Spinal cord (tissue), 10 donors: Measurements from ENCODE around the gene RIPOR1. TPM values are rescaled to one million over a fixed set of nuclear protein-coding genes. Genes with fewer than 3 reads are reported as not detected.

Experiments
- DNase-seq, 6 donors: peaks; one replicate each; pipeline versions ENCODE4 v3.0.0 to v3.0.0-alpha.2; 2013 to 2015; ENCODE audit warnings: low spot score in 6 of 6, low read depth in 4 of 6
- H3K27ac ChIP-seq: one replicate; pipeline ENCODE4 v1.5.1; 2013; ENCODE audit warnings: low read depth, low read length, control low read depth
- H3K27me3 ChIP-seq: one replicate; pipeline ENCODE4 v1.6.1; 2013; ENCODE audit warnings: low read length; ENCODE audit not compliant: control insufficient read depth, insufficient read depth
- H3K36me3 ChIP-seq: one replicate; pipeline ENCODE4 v1.6.1; 2013; ENCODE audit warnings: low read length; ENCODE audit not compliant: control insufficient read depth, insufficient read depth
- H3K4me1 ChIP-seq: one replicate; pipeline ENCODE4 v1.6.1; 2013; ENCODE audit warnings: low read length; ENCODE audit not compliant: control insufficient read depth, insufficient read depth
- H3K4me3 ChIP-seq: one replicate; pipeline ENCODE4 v1.5.1; 2013; ENCODE audit warnings: low read depth, low read length, control low read depth
- H3K9me3 ChIP-seq: one replicate; pipeline ENCODE4 v1.6.1; 2013; ENCODE audit warnings: low read length; ENCODE audit not compliant: control insufficient read depth, insufficient read depth
- WGBS: methylation state at CpG from one replicate; pipeline ENCODE4 v1.1.5; 2013; ENCODE audit warnings: missing lambda C conversion rate; ENCODE audit not compliant: insufficient coverage; 5-methylcytosine and 5-hydroxymethylcytosine counted together
- long read RNA-seq, 4 donors: transcript quantifications; one replicate each; lab custom pipeline, GENCODE V29; 2026
- polyA plus RNA-seq, 2 donors: library from polyadenylated mRNA; unstranded; fragments of 120-200 nt; gene quantifications; one replicate each; pipeline ENCODE4 v1.2.1, GENCODE V29; 2013; ENCODE audit not compliant: insufficient read length in 2 of 2
- total RNA-seq, 2 donors: library from RNA; depleted of rRNA in 1 of 2; stranded (reverse); fragments of 120-200 nt in 1 of 2; fragments of >200 nt in 1 of 2; gene quantifications; one replicate each; pipeline versions ENCODE4 v1.2.3 to v1.2.4, GENCODE V29; 2013 to 2014
- donor health status: healthy.

RIPOR1 gene, protein sequence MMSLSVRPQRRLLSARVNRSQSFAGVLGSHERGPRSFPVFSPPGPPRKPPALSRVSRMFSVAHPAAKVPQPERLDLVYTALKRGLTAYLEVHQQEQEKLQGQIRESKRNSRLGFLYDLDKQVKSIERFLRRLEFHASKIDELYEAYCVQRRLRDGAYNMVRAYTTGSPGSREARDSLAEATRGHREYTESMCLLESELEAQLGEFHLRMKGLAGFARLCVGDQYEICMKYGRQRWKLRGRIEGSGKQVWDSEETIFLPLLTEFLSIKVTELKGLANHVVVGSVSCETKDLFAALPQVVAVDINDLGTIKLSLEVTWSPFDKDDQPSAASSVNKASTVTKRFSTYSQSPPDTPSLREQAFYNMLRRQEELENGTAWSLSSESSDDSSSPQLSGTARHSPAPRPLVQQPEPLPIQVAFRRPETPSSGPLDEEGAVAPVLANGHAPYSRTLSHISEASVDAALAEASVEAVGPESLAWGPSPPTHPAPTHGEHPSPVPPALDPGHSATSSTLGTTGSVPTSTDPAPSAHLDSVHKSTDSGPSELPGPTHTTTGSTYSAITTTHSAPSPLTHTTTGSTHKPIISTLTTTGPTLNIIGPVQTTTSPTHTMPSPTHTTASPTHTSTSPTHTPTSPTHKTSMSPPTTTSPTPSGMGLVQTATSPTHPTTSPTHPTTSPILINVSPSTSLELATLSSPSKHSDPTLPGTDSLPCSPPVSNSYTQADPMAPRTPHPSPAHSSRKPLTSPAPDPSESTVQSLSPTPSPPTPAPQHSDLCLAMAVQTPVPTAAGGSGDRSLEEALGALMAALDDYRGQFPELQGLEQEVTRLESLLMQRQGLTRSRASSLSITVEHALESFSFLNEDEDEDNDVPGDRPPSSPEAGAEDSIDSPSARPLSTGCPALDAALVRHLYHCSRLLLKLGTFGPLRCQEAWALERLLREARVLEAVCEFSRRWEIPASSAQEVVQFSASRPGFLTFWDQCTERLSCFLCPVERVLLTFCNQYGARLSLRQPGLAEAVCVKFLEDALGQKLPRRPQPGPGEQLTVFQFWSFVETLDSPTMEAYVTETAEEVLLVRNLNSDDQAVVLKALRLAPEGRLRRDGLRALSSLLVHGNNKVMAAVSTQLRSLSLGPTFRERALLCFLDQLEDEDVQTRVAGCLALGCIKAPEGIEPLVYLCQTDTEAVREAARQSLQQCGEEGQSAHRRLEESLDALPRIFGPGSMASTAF
- total RNA-seq (10 to 100 TPM; 33.1 to 46.3 TPM), polyA plus RNA-seq (100 to 1,000 TPM in 1 of 2 donors, 10 to 100 TPM in 1; 80.3 to 105 TPM)
- long read RNA-seq, donor 1, partial matches to known transcripts: 30 of 31 reads
- long read RNA-seq, donor 1, other reads (novel, unspliced or antisense): 0 of 31 reads
- long read RNA-seq, donor 2: 0 reads
- long read RNA-seq, donor 3, partial matches to known transcripts: 12 of 13 reads
- long read RNA-seq, donor 3, other reads (novel, unspliced or antisense): 0 of 13 reads
- long read RNA-seq, donor 4, partial matches to known transcripts: 0 of 1 reads
- long read RNA-seq, donor 4, other reads (novel, unspliced or antisense): 0 of 1 reads

DNA sequence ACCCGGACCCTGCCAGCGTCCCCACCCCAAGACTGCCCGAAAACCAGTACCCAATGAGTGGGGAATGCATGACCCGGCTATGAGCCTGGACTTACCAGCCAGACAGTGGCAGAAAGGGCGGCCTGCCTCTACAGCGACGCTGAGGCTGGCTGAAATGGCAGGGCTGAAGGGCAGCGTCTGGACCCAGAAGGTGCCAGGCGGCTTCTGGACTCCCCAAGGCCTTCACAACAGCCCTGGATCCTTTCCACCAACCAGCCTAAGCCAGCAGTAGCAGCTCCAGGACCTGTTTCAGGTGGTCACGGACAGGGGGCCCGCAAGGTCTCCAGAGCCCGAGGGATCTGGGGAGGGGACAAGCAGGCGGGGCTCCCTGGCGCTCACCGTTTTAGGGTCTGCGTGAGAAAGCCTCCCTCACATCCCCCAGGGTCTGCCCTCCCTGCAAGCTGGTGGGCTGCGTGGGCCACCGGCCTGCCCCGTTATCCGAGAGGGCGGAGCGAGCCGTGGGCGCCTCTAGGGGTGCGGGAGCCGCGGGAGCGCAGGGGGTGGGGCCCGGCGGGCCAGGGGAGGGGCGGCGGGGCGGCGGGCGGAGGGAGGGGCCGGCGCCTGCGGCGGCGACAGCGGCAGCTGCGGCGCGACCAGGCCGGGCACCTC is at the start of gene RIPOR1:
Gene RIPOR1, plus strand, starts transcription at position 608 of the 648 bp plus-strand sequence. CDS start 9,618 bp downstream, outside the sequence.
- H3K27me3 ChIP-seq: no peaks in the 10 kb centered on the region
- H3K27ac ChIP-seq: peak within 1 kb of the TSS; percentile 67
- DNase-seq: peak in 2 of 6 donors; percentile 79 to 80
- peaks cover 32% of the 10 kb centered on the region for H3K4me1 ChIP-seq
- H3K4me3 ChIP-seq: peak within 1 kb of the TSS; percentile 72
- H3K36me3 ChIP-seq: peaks cover 2% of the 10 kb centered on the region
- WGBS: 15% methylated on average over 42 of the region's 45 CpGs
- H3K9me3 ChIP-seq: no peaks in the 10 kb centered on the region

DNA sequence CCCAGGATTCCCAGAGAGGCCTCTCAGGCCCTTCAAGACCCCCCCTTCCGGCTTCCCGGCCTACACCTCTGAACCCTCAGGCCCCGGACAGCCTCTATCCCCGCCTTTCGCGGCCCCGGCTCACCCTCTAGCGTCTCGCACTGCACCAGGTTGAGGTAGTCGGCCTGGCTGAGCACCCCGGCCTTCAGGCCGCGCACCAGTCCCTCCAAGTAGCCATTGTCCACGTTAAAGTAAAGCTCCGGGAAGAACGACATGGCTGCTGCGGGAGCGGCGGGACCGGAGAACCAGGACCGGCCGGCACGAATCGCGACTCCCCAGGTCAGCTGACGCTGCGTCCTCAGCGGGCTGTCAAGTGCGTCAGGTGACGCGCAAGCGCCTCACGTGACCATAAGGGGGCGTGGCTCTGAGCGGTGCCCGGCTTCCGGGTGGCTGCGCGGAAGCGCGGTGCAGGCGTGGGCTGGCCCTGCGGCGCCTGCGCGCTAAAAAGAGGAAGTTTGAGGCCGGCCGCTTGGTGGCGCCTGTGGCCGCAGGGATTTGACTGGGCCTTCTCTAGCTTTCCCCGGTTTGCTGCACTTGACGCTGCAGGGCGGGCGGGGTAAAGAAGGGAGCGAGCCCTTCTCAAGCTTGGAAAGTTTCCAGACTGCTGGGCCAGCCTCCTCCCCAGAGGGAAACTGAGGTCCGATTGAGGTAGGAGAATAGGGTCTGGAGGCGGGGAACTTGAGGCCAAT is 47.6 kb upstream of the RIPOR1 start, which contains the start of gene ATP6V0D1:
Gene ATP6V0D1, minus strand, starts transcription at position 325 of the 728 bp plus-strand sequence. Its CDS starts 71 bp downstream, at position 254.
- Histone ChIP-seq H3K36me3 (peaks cover 30% of the 10 kb centered on the region), H3K9me3 (no peaks in the 10 kb centered on the region), H3K4me1 (peaks cover 38% of the 10 kb centered on the region), H3K27ac (peak within 1 kb of the TSS; percentile 91), H3K4me3 (peak within 1 kb of the TSS; percentile 94), H3K27me3 (no peaks in the 10 kb centered on the region)
- DNase-seq: peak; percentile 96 to 99 (median 98)
- 0% methylated on average over 56 of the region's 57 CpGs for WGBS

DNA sequence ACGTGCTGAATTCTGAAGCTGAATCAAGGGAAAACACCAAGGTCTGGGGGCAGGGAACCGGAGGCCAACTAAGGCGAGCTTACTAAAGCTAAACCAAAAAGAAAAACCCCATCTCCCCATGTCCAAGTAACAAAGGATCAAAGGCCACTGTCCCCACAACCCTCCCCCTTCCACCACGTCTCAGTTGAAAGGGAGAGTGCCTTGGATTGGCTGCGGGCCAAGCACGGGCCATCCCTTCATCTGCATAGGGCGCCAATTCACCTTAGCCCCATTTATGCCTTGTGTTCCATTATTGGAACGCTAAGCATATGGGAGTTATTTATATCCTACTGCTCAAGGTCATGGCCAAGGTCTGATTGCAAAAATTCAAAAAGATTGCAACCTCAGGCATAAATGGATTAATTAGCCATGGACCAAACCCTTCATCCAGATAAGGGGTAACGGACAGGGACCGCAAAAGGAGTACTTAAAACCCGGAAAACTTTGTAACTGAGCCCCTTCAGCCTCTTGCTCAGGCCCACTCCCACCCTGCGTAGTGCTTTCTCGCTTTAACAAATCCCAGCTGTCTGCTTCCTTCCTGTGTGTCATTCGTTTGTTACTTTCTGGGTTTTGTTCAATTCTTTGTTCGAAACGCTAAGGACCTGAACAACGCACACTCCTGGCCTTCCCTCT is 46.9 kb upstream of the RIPOR1 start:
- Histone ChIP-seq H3K9me3 (no peaks in the 10 kb centered on the region), H3K27me3 (no peaks in the 10 kb centered on the region), H3K4me3 (peak overlapping the region; percentile 94), H3K27ac (peak overlapping the region; percentile 91), H3K4me1 (peaks cover 38% of the 10 kb centered on the region), H3K36me3 (peaks cover 34% of the 10 kb centered on the region)
- DNase-seq: peak in 3 of 6 donors; percentile 24 to 40 (median 31)
- 17% methylated on average over 13 of the region's 17 CpGs for WGBS

DNA sequence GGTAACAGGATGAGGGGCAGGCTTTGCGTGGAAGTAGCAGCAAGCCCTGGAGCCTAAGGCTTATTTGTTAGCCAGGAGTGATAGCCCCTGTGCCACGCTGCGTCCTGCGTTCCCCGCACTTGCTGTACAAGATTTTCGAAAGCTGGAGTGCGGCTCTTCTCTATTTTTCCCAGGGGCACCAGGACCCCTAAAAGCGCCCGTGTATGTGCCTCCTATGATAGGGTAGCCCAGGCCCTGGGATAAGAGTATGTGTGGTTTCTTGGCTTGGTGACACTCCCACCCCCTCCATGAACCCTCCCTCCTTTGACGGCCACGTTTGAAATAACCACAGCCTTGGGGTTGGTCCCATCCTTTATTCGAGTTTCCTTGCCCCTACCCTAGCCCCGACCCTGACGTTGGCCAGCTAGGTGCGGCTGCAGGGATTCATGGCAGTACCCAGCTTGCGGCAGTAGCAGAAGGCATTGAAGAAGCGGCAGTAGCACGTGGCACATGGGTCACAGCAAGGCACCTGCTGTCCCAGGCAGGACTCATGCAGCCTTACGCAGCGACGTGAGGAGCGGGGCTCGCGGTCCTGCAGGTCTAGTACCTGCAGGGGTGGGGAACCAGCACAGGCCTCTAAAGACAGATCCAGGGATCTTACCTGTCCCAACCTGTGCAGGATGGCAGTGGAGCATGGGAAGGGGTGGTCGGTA is 46.2 kb upstream of the RIPOR1 start:
- 84% methylated on average over 18 of the region's 25 CpGs for WGBS
- Histone ChIP-seq H3K36me3 (peaks cover 35% of the 10 kb centered on the region), H3K9me3 (no peaks in the 10 kb centered on the region), H3K4me3 (peak overlapping the region; percentile 94), H3K27ac (peak overlapping the region; percentile 91), H3K4me1 (peaks cover 38% of the 10 kb centered on the region), H3K27me3 (no peaks in the 10 kb centered on the region)
- no peak for DNase-seq

DNA sequence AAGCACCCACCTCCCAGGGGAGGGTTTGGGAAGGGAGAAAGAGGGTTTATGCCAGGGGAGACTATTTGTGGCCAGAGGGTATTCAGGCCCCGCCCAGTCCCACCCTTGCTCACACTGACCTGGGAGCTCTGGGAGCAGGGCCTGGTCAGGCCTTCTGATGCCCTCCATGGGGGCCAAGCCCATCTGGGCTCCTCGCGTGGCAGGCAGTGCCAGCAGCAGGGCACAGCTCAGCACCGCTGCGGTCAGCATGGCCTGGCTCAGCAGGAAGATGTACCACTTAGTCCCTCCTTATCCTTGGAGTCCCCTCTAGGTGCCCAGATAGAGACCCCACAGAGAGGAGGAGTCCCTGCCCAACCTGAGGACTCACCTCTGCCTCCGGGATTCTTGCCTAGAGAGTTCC is 45.5 kb upstream of the RIPOR1 start, which contains the start of gene AGRP:
Gene AGRP, minus strand, starts transcription at position 398 of the 400 bp plus-strand sequence. Its CDS starts 149 bp downstream, at position 249.
- Histone ChIP-seq H3K9me3 (no peaks in the 10 kb centered on the region), H3K27me3 (no peaks in the 10 kb centered on the region), H3K27ac (no peak within 1 kb of the TSS), H3K4me3 (no peak within 1 kb of the TSS), H3K4me1 (peaks cover 38% of the 10 kb centered on the region), H3K36me3 (peaks cover 31% of the 10 kb centered on the region)
- no peak for DNase-seq
- 97% methylated on average over 6 of the region's 6 CpGs for WGBS

DNA sequence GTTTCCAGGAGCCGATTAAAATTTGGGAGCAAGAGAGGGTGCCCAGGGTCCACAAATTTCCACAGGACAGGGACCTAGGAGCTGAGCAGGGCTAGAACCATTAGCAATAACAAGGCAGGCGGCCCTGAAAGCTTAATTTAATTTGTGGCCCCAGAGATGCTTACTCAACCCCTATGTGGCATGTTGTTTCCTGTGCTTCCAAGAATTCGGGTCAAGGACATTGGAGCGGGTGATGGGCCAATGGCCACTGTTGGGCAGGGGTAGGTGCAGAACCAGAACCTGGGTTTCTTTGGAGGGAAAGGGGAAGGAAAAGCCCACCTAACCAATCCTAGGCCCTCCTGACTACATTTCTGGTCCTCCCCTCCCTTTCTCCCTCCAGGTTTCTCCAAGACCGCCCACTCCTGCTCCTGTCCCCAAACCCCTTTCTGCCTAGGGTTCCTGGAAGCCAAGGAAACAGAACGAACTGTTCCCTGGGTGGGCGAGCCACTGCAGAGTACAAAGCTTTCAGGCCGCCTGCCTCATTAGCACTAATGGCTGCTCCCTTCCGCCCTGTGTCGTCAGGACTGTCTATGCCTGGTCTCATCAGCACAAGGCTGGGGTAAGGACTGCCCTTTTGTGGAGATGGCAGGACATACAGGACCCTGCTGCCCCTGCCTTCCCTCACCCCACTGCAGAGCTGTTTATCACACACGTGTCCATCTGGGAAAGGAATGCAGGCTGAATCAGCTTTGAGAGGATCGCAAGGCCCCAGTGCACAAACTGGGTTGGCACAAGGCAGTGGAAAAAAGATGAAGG is 44.7 kb upstream of the RIPOR1 start:
- DNase-seq: no peak
- Histone ChIP-seq H3K4me1 (peaks cover 36% of the 10 kb centered on the region), H3K36me3 (peaks cover 31% of the 10 kb centered on the region), H3K27ac (no peak overlapping the region), H3K27me3 (no peaks in the 10 kb centered on the region), H3K9me3 (no peaks in the 10 kb centered on the region), H3K4me3 (no peak overlapping the region)
- 92% methylated on average over 11 of the region's 12 CpGs for WGBS

DNA sequence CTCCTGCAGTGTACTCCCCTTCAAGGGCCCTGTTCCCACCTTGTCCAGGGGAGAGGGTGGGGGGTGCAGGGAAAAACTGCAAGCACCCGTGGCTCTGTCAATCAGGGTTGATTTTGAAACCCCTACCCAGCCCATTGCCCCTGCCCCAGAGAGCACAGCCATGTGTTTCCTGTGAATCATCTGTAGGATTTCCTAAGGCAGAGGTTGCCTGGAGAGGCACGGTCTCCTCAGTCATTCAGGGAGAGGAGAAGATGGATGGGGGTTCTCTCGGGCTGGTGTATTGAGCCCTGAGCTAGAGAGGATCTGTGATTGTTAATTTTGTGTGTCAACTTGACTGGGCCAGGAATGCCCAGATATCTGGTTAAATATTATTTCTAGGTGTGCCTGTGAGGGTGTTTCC is 41.8 kb upstream of the RIPOR1 start:
- Histone ChIP-seq H3K9me3 (no peaks in the 10 kb centered on the region), H3K4me1 (peaks cover 14% of the 10 kb centered on the region), H3K36me3 (peaks cover 31% of the 10 kb centered on the region), H3K4me3 (no peak overlapping the region), H3K27me3 (no peaks in the 10 kb centered on the region), H3K27ac (no peak overlapping the region)
- WGBS: 72% methylated on average over 2 of the region's 3 CpGs
- no peak for DNase-seq
